Thyroid gland (tissue), 4 donors: ENCODE data around the gene RRP15. TPM values are rescaled to one million over a fixed set of nuclear protein-coding genes. Genes with fewer than 3 reads are reported as not detected.

Experiments
- DNase-seq, 2 donors: peaks; one replicate each; pipeline ENCODE4 v3.0.0-alpha.2; 2019
- H3K27ac ChIP-seq, 3 donors: fragments of 200-600 bp; sonication (generic); 1 replicate in 2 of 3; 2 replicates in 1 of 3; pipeline ENCODE4 v1.5.1; 2016 to 2019; ENCODE audit warnings: mild to moderate bottlenecking in 1 of 3, moderate library complexity in 1 of 3
- H3K27me3 ChIP-seq: fragments of 200-600 bp; sonication (generic); one replicate; pipeline ENCODE4 v1.5.1; 2019
- H3K36me3 ChIP-seq, 2 donors: fragments of 200-600 bp; sonication (generic); one replicate each; pipeline ENCODE4 v1.5.1; 2016 to 2019
- H3K4me1 ChIP-seq, 2 donors: fragments of 200-600 bp; sonication (generic); one replicate each; pipeline ENCODE4 v1.5.1; 2017 to 2019
- H3K4me3 ChIP-seq, 3 donors: fragments of 200-600 bp; sonication (generic); replicated peaks in 1 of 3; 1 replicate in 2 of 3; 2 replicates in 1 of 3; pipeline ENCODE4 v1.5.1; 2016; ENCODE audit warnings: mild to moderate bottlenecking in 1 of 3
- H3K9me3 ChIP-seq: fragments of 200-600 bp; sonication (generic); one replicate; pipeline ENCODE4 v1.5.1; 2017
- CTCF ChIP-seq, 6 experiments: fragments of 200-600 bp in 3 of 6; fragments of 450-650 bp in 3 of 6; sonication (generic) in 3 of 6; IDR thresholded peaks; one replicate each; pipeline ENCODE4 v1.5.1; 2016 to 2019; ENCODE audit warnings: antibody characterized with exemption in 6 of 6, mild to moderate bottlenecking in 2 of 6, inconsistent platforms in 1 of 6, moderate library complexity in 1 of 6
- POLR2A ChIP-seq, 2 donors: fragments of 450-650 bp; IDR thresholded peaks; one replicate each; pipeline ENCODE4 v1.6.1; 2017; ENCODE audit warnings: antibody characterized with exemption in 2 of 2, mild to moderate bottlenecking in 2 of 2, moderate library complexity in 1 of 2
- whole genome bisulfite sequencing, 2 donors: methylation state at CpG; one replicate each; pipeline ENCODE4 v1.1.5; 2017; 5-methylcytosine and 5-hydroxymethylcytosine counted together
- intact Hi-C: fragments of 100-400 bp; cut with DNase I; formaldehyde crosslinking; loops from one replicate; pipeline ENCODE4 v1.15.1; 2023
- small RNA-seq: library from RNA; depleted of rRNA; stranded (forward); fragments of <200 nt; gene quantifications from one replicate; pipeline ENCODE3, GENCODE V24; 2016
- total RNA-seq, 4 donors: library from RNA; depleted of rRNA; stranded (reverse); fragments of >200 nt; gene quantifications; one replicate each; pipeline ENCODE4 v1.2.3, GENCODE V29; 2016

RRP15 gene
- total RNA-seq, 4 donors from 2014 or later, result 6.0 to 25.0 (median 9.2) TPM

- intact Hi-C loops, result loop anchor here (10.0 kb wide), 1 partner anchor 71 kb away; no protein-coding TSS in a partner anchor
- H3K27ac ChIP-seq, result no peak overlapping the region
- TF ChIP-seq POLR2A (IDR thresholded peaks at IDR 0.05) (no peak), CTCF (IDR thresholded peaks at IDR 0.05) (no peak)
- no peak overlapping the region for H3K4me3 ChIP-seq
- H3K36me3 ChIP-seq, result no peaks in the 10 kb centered on the region
- H3K27me3 ChIP-seq, result no peaks in the 10 kb centered on the region
- no peak for DNase-seq
- H3K9me3 ChIP-seq, result no peaks in the 10 kb centered on the region
- 79 to 82% methylated on average over 8 of the region's 8 CpGs for WGBS, 2 donors
- peaks cover 8 to 20% of the 10 kb centered on the region in 2 donors for H3K4me1 ChIP-seq
Measured at GRCh38 chr1:218383681-218384080, 98.6 kb downstream of the RRP15 start.

- no peak for DNase-seq
- Histone ChIP-seq H3K27ac (no peak overlapping the region), H3K4me1 (peaks cover 8 to 17% of the 10 kb centered on the region in 2 donors), H3K27me3 (no peaks in the 10 kb centered on the region), H3K9me3 (no peaks in the 10 kb centered on the region), H3K4me3 (no peak overlapping the region), H3K36me3 (no peaks in the 10 kb centered on the region)
- TF ChIP-seq POLR2A (IDR thresholded peaks at IDR 0.05), result no peak
- TF ChIP-seq CTCF (IDR thresholded peaks at IDR 0.05), result no peak
- intact Hi-C loops, result loop anchor here (10.0 kb wide), 1 partner anchor 70 kb away; no protein-coding TSS in a partner anchor
- WGBS, 2 donors, result 58 to 70% methylated on average over 6 of the region's 6 CpGs
Measured at GRCh38 chr1:218384581-218384993, 99.5 kb downstream of the RRP15 start.

Small RNA genes within 50 kb of the gene (small RNA-seq; reads per million reads assigned to genes)
- gene AC096638.1, result not detected

Other genes starting within 250 kb of the RRP15 start
- gene TGFB2, start 60.0 kb downstream of the RRP15 start, total RNA-seq, result 10 to 100 TPM in 1 of 4 donors, 1 to 10 TPM in 3; 2.2 to 16.7 (median 8.0) TPM